Natural killer cell (primary cell): ENCODE results near the gene LTC4S. TPM values are rescaled to one million over a fixed set of nuclear protein-coding genes. Genes with fewer than 3 reads are reported as not detected.

Experiments used
- ATAC-seq, 3 donors: fragments of 150-1000 bp in 2 of 3; fragments of 200-7000 bp in 1 of 3; cut with Tn5 transposase; 1 replicate in 1 of 3; 2 replicates in 2 of 3; pipeline ENCODE4 v1.10.0; 2021; ENCODE audit warnings: mild to moderate bottlenecking in 2 of 3, moderate library complexity in 2 of 3
- DNase-seq, 2 donors: peaks; one replicate each; pipeline versions ENCODE4 v3.0.0 to v3.0.0-alpha.2; 2013 to 2021; ENCODE audit warnings: mixed read lengths in 1 of 2
- H3K27ac ChIP-seq: one replicate; pipeline ENCODE4 v1.5.1; 2013; ENCODE audit warnings: mild to moderate bottlenecking, low read length
- H3K27me3 ChIP-seq: one replicate; pipeline ENCODE4 v1.6.1; 2013; ENCODE audit warnings: low read length; ENCODE audit not compliant: control insufficient read depth, insufficient read depth
- H3K36me3 ChIP-seq: one replicate; pipeline ENCODE4 v1.6.1; 2013; ENCODE audit warnings: low read length; ENCODE audit not compliant: control insufficient read depth, insufficient read depth
- H3K4me1 ChIP-seq: one replicate; pipeline ENCODE4 v1.6.1; 2013; ENCODE audit warnings: low read length; ENCODE audit not compliant: control insufficient read depth, insufficient read depth
- H3K4me3 ChIP-seq: one replicate; pipeline ENCODE4 v1.5.1; 2013; ENCODE audit warnings: low read length
- H3K9me3 ChIP-seq: one replicate; pipeline ENCODE4 v1.6.1; 2013; ENCODE audit warnings: low read length; ENCODE audit not compliant: control insufficient read depth, insufficient read depth
- H3K27ac Mint-ChIP-seq, 2 donors: one replicate each; pipeline ENCODE4 v1.8.0; 2022; ENCODE audit warnings: mild to moderate bottlenecking in 2 of 2, mixed read lengths in 2 of 2, moderate library complexity in 1 of 2
- H3K27me3 Mint-ChIP-seq, 2 donors: one replicate each; pipeline ENCODE4 v1.8.0; 2022; ENCODE audit warnings: low read depth in 2 of 2, mixed read lengths in 2 of 2
- H3K36me3 Mint-ChIP-seq: one replicate; pipeline ENCODE4 v1.8.0; 2022; ENCODE audit warnings: mixed read lengths
- H3K4me1 Mint-ChIP-seq, 2 donors: one replicate each; pipeline ENCODE4 v1.8.0; 2022; ENCODE audit warnings: mixed read lengths in 2 of 2
- H3K4me3 Mint-ChIP-seq: one replicate; pipeline ENCODE4 v1.8.0; 2022; ENCODE audit warnings: mild to moderate bottlenecking, moderate library complexity, mixed read lengths
- H3K9me3 Mint-ChIP-seq, 2 donors: one replicate each; pipeline ENCODE4 v1.8.0; 2022; ENCODE audit warnings: mixed read lengths in 2 of 2
- CTCF ChIP-seq: fragments of 200-600 bp; IDR thresholded peaks from one replicate; pipeline ENCODE4 v1.8.0; 2022; ENCODE audit warnings: antibody characterized with exemption
- whole genome bisulfite sequencing: methylation state at CpG from one replicate; pipeline ENCODE4 v1.1.7; 2013; ENCODE audit warnings: missing lambda C conversion rate; ENCODE audit not compliant: insufficient coverage; 5-methylcytosine and 5-hydroxymethylcytosine counted together
- intact Hi-C: fragments of 100-400 bp; cut with micrococcal nuclease; formaldehyde crosslinking; loops from one replicate; pipeline ENCODE4 v1.14.2; 2022
- total RNA-seq, 4 donors: library from RNA; stranded (reverse); fragments of 120-200 nt in 1 of 4; gene quantifications; one replicate each; pipeline versions ENCODE4 v1.2.3 to v1.2.4, GENCODE V29; 2013 to 2022

LTC4S gene
- total RNA-seq, 3 donors from 2014 or later (not counting 1 experiment from before 2014, with no cell fraction given): 3.0 to 5.4 (median 3.5) TPM

GRCh38 chr5:179766021-179766725 is 27.6 kb upstream of the LTC4S start:
- no peak for ATAC-seq
- Mint-ChIP-seq H3K4me1 (peaks cover 29 to 36% of the 10 kb centered on the region in 2 donors), H3K36me3 (no peaks in the 10 kb centered on the region), H3K27ac (no peak overlapping the region), H3K27me3 (no peaks in the 10 kb centered on the region), H3K4me3 (no peak overlapping the region), H3K9me3 (no peaks in the 10 kb centered on the region)
- peaks cover 57% of the 10 kb centered on the region for H3K36me3 ChIP-seq
- WGBS: 72% methylated on average over 20 of the region's 20 CpGs
- no peak for TF ChIP-seq CTCF
- no peaks in the 10 kb centered on the region for H3K9me3 ChIP-seq
- no peak for DNase-seq
- H3K27ac ChIP-seq: no peak overlapping the region
- no peak overlapping the region for H3K4me3 ChIP-seq
- no peaks in the 10 kb centered on the region for H3K27me3 ChIP-seq
- peaks cover 18% of the 10 kb centered on the region for H3K4me1 ChIP-seq
- intact Hi-C loops: no loop called here

GRCh38 chr5:179766726-179767455 is 26.9 kb upstream of the LTC4S start:
- H3K36me3 Mint-ChIP-seq: no peaks in the 10 kb centered on the region
- DNase-seq (no peak), ATAC-seq (no peak)
- H3K27me3 ChIP-seq: no peaks in the 10 kb centered on the region
- H3K4me1 ChIP-seq: peaks cover 15% of the 10 kb centered on the region
- intact Hi-C loops: no loop called here
- H3K4me1 Mint-ChIP-seq: peaks cover 25 to 31% of the 10 kb centered on the region in 2 donors
- H3K36me3 ChIP-seq: peaks cover 64% of the 10 kb centered on the region
- no peak overlapping the region for H3K4me3 Mint-ChIP-seq
- H3K27me3 Mint-ChIP-seq: no peaks in the 10 kb centered on the region
- WGBS: 80% methylated on average over 12 of the region's 12 CpGs
- no peak for TF ChIP-seq CTCF
- no peaks in the 10 kb centered on the region for H3K9me3 ChIP-seq
- H3K9me3 Mint-ChIP-seq: no peaks in the 10 kb centered on the region
- H3K27ac Mint-ChIP-seq: no peak overlapping the region
- no peak overlapping the region for H3K4me3 ChIP-seq
- no peak overlapping the region for H3K27ac ChIP-seq

GRCh38 chr5:179767496-179768100 is 26.2 kb upstream of the LTC4S start:
- 97% methylated on average over 8 of the region's 9 CpGs for WGBS
- no peaks in the 10 kb centered on the region for H3K27me3 ChIP-seq
- Mint-ChIP-seq H3K9me3 (no peaks in the 10 kb centered on the region), H3K4me3 (no peak overlapping the region), H3K27me3 (no peaks in the 10 kb centered on the region), H3K4me1 (peaks cover 22 to 24% of the 10 kb centered on the region in 2 donors), H3K36me3 (no peaks in the 10 kb centered on the region), H3K27ac (no peak overlapping the region)
- H3K27ac ChIP-seq: no peak overlapping the region
- H3K9me3 ChIP-seq: no peaks in the 10 kb centered on the region
- TF ChIP-seq CTCF: no peak
- no peak for ATAC-seq
- H3K4me1 ChIP-seq: peaks cover 8% of the 10 kb centered on the region
- H3K36me3 ChIP-seq: peaks cover 69% of the 10 kb centered on the region
- intact Hi-C loops: no loop called here
- no peak overlapping the region for H3K4me3 ChIP-seq
- no peak for DNase-seq
